ENCODE measurements around the gene RPLP1.

The RPLP1 gene

GRCh38 chr15:69472562-69472961, 19.9 kb downstream of the RPLP1 start:
- TF ChIP-seq MYC (IDR thresholded peaks at IDR 0.05; ENCODE audit: low read depth, low read length) (no peak), POLR2A (IDR thresholded peaks at IDR 0.05; ENCODE audit: extremely low read depth, insufficient read length) (no peak), CTCF (IDR thresholded peaks at IDR 0.05; ENCODE audit: low read depth, low read length) (no peak), MAX (IDR thresholded peaks at IDR 0.05; ENCODE audit: low read depth, low read length) (no peak)
- no peak for DNase-seq (ENCODE audit: low read depth)
- H3K4me3 ChIP-seq (ENCODE audit: low read depth, low read length), result no peak overlapping the region

GRCh38 chr15:69474291-69474690, 21.7 kb downstream of the RPLP1 start:
- no peak overlapping the region for H3K4me3 ChIP-seq (ENCODE audit: low read depth, low read length)
- TF ChIP-seq CTCF (IDR thresholded peaks at IDR 0.05; ENCODE audit: low read depth, low read length) (no peak), MAX (IDR thresholded peaks at IDR 0.05; ENCODE audit: low read depth, low read length) (no peak), MYC (IDR thresholded peaks at IDR 0.05; ENCODE audit: low read depth, low read length) (no peak), POLR2A (IDR thresholded peaks at IDR 0.05; ENCODE audit: extremely low read depth, insufficient read length) (no peak)
- no peak for DNase-seq (ENCODE audit: low read depth)

- no peak overlapping the region for H3K4me3 ChIP-seq (ENCODE audit: low read depth, low read length)
- TF ChIP-seq MYC (IDR thresholded peaks at IDR 0.05; ENCODE audit: low read depth, low read length), result no peak
- no peak for TF ChIP-seq CTCF (IDR thresholded peaks at IDR 0.05; ENCODE audit: low read depth, low read length)
- no peak for TF ChIP-seq POLR2A (IDR thresholded peaks at IDR 0.05; ENCODE audit: extremely low read depth, insufficient read length)
- TF ChIP-seq MAX (IDR thresholded peaks at IDR 0.05; ENCODE audit: low read depth, low read length), result no peak
- DNase-seq (ENCODE audit: low read depth), result peak; percentile 19
Measured at GRCh38 chr15:69474846-69475455, 22.3 kb downstream of the RPLP1 start.

- H3K4me3 ChIP-seq (ENCODE audit: low read depth, low read length), result no peak overlapping the region
- peak; percentile 86 for TF ChIP-seq CTCF (IDR thresholded peaks at IDR 0.05; ENCODE audit: low read depth, low read length)
- no peak for TF ChIP-seq POLR2A (IDR thresholded peaks at IDR 0.05; ENCODE audit: extremely low read depth, insufficient read length)
- no peak for TF ChIP-seq MAX (IDR thresholded peaks at IDR 0.05; ENCODE audit: low read depth, low read length)
- DNase-seq (ENCODE audit: low read depth), result peak; percentile 74
Measured at GRCh38 chr15:69475769-69476358, 23.2 kb downstream of the RPLP1 start.

- no peak for TF ChIP-seq MAX (IDR thresholded peaks at IDR 0.05; ENCODE audit: low read depth, low read length)
- no peak for TF ChIP-seq CTCF (IDR thresholded peaks at IDR 0.05; ENCODE audit: low read depth, low read length)
- no peak for TF ChIP-seq MYC (IDR thresholded peaks at IDR 0.05; ENCODE audit: low read depth, low read length)
- TF ChIP-seq POLR2A (IDR thresholded peaks at IDR 0.05; ENCODE audit: extremely low read depth, insufficient read length), result no peak
- DNase-seq (ENCODE audit: low read depth), result no peak
- H3K4me3 ChIP-seq (ENCODE audit: low read depth, low read length), result no peak overlapping the region
Measured at GRCh38 chr15:69476704-69477473, 24.3 kb downstream of the RPLP1 start.

Data from NB4 (cell line).